Measurements from ENCODE around the gene SHISAL1.

The SHISAL1 gene

GRCh38 chr22:44211256-44211945 lies 101.3 kb downstream of the SHISAL1 start:
- Histone ChIP-seq H3K27me3 (ENCODE audit: insufficient read depth, poor library complexity, severe bottlenecking) (no peaks in the 10 kb centered on the region), H3K4me3 (replicated peaks; ENCODE audit: insufficient read depth, low read length) (no peak overlapping the region), H3K27ac (replicated peaks) (no peak overlapping the region)
- TF ChIP-seq, protein P1, sequence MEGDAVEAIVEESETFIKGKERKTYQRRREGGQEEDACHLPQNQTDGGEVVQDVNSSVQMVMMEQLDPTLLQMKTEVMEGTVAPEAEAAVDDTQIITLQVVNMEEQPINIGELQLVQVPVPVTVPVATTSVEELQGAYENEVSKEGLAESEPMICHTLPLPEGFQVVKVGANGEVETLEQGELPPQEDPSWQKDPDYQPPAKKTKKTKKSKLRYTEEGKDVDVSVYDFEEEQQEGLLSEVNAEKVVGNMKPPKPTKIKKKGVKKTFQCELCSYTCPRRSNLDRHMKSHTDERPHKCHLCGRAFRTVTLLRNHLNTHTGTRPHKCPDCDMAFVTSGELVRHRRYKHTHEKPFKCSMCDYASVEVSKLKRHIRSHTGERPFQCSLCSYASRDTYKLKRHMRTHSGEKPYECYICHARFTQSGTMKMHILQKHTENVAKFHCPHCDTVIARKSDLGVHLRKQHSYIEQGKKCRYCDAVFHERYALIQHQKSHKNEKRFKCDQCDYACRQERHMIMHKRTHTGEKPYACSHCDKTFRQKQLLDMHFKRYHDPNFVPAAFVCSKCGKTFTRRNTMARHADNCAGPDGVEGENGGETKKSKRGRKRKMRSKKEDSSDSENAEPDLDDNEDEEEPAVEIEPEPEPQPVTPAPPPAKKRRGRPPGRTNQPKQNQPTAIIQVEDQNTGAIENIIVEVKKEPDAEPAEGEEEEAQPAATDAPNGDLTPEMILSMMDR (IDR thresholded peaks at IDR 0.05; ENCODE audit: insufficient read depth, low read length), result no peak
- no peak for DNase-seq (ENCODE audit: low read depth in 1 of 2, low spot score in 1 of 2)

DNA sequence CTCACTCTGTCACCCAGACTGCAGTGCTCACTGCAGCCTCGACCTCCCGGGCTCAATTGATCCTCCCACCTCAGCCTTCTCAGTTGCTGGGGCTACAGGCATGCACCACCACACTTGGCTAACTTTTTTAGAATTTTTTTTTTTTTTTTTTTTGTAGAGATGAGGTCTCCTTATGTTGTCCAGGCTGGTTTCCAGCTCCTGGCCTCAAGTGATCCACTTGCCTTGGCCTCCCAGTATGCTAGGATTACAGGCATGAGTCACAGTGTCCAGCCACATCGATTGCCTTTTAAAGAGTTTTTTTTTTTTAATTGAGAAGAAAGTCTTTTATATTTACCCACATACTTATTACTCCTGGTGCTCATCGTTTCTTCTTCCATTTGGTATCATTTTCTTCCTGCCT lies 102.0 kb downstream of the SHISAL1 start:
- TF ChIP-seq, protein P1 (IDR thresholded peaks at IDR 0.05; ENCODE audit: insufficient read depth, low read length), result no peak
- TF ChIP-seq POLR2AphosphoS5 (IDR thresholded peaks at IDR 0.05; ENCODE audit: low read depth), result no peak
- no peak for TF ChIP-seq SPI1 (IDR thresholded peaks at IDR 0.05; ENCODE audit: borderline replicate concordance, low read depth)
- TF ChIP-seq REST (IDR thresholded peaks at IDR 0.05; ENCODE audit: insufficient replicate concordance, low read depth), result no peak
- no peak for TF ChIP-seq GABPA (IDR thresholded peaks at IDR 0.05; ENCODE audit: low read depth)
- Histone ChIP-seq H3K27ac (replicated peaks) (no peak overlapping the region), H3K4me3 (replicated peaks; ENCODE audit: insufficient read depth, low read length) (no peak overlapping the region), H3K27me3 (ENCODE audit: insufficient read depth, poor library complexity, severe bottlenecking) (no peaks in the 10 kb centered on the region)
- DNase-seq (ENCODE audit: low read depth in 1 of 2, low spot score in 1 of 2), result no peak

DNA sequence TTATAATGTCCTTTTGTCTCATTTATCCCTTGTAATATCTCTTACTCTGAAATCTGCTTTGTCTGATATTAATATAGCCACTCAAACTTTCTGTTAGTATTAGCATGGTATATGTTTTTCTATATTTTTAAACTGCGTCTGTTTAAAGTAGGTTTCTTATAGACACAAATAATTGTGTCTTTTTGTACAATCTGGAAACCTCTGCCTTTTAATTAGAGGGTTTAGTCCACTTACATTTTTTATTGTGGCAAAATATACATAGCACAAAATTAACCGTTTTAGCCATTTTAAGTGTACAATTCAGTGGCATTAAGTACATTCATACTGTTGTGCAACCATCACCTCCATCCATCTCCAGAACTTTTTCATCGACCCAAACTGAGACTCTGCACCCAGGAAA lies 103.4 kb downstream of the SHISAL1 start:
- Histone ChIP-seq H3K27me3 (ENCODE audit: insufficient read depth, poor library complexity, severe bottlenecking) (no peaks in the 10 kb centered on the region), H3K27ac (replicated peaks) (no peak overlapping the region), H3K4me3 (replicated peaks; ENCODE audit: insufficient read depth, low read length) (no peak overlapping the region)
- no peak for DNase-seq (ENCODE audit: low read depth in 1 of 2, low spot score in 1 of 2)
- no peak for TF ChIP-seq POLR2AphosphoS5 (IDR thresholded peaks at IDR 0.05; ENCODE audit: low read depth)
- TF ChIP-seq, protein P1 (IDR thresholded peaks at IDR 0.05; ENCODE audit: insufficient read depth, low read length), result no peak

DNA sequence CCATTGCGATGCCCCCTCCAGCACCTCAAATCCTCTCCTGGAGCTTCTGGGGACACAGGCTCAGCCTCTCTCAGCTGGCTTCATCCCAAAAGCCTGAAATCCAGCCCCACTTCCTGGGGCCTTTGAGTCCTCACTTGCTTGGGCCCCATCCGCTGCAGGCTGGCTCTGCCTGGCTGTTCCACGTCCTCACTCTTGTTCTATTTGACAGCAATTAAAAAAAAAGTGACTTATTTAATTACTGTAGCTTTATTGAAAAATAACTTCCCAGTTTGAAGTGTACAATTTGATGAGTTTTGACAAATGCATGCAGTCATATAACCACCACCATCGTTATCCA lies 104.8 kb downstream of the SHISAL1 start:
- H3K27ac ChIP-seq (replicated peaks), result no peak overlapping the region
- H3K4me3 ChIP-seq (replicated peaks; ENCODE audit: insufficient read depth, low read length), result no peak overlapping the region
- no peak for DNase-seq (ENCODE audit: low read depth in 1 of 2, low spot score in 1 of 2)
- TF ChIP-seq GABPA (IDR thresholded peaks at IDR 0.05; ENCODE audit: low read depth) (no peak), POLR2AphosphoS5 (IDR thresholded peaks at IDR 0.05; ENCODE audit: low read depth) (no peak), SPI1 (IDR thresholded peaks at IDR 0.05; ENCODE audit: borderline replicate concordance, low read depth) (no peak)
- TF ChIP-seq, protein P1 (IDR thresholded peaks at IDR 0.05; ENCODE audit: insufficient read depth, low read length), result no peak
- H3K27me3 ChIP-seq (ENCODE audit: insufficient read depth, poor library complexity, severe bottlenecking), result no peaks in the 10 kb centered on the region

All from HL-60 (cell line).